ENCODE data around the gene TTC7B.

DNA sequence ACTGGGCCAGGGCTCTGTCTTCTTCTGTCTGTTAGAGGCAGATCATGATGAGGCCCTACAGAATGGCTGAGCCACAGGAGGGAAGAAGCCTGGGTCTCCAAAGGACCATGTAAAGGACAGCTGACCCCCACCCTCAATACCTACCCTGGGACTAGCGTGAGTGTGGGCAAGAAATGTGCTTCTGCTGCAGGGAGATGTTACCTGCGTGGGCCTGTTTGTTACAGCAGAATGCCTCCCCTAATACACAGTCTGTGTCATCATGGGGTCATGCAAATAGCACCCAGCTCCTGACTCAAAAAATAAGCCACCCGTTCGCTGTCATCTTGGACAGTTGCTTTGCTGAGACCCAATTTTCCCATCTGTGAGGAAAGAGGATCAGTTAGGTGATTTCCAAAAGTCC, 328.8 kb downstream of the TTC7B start:
- TF ChIP-seq, protein P1, sequence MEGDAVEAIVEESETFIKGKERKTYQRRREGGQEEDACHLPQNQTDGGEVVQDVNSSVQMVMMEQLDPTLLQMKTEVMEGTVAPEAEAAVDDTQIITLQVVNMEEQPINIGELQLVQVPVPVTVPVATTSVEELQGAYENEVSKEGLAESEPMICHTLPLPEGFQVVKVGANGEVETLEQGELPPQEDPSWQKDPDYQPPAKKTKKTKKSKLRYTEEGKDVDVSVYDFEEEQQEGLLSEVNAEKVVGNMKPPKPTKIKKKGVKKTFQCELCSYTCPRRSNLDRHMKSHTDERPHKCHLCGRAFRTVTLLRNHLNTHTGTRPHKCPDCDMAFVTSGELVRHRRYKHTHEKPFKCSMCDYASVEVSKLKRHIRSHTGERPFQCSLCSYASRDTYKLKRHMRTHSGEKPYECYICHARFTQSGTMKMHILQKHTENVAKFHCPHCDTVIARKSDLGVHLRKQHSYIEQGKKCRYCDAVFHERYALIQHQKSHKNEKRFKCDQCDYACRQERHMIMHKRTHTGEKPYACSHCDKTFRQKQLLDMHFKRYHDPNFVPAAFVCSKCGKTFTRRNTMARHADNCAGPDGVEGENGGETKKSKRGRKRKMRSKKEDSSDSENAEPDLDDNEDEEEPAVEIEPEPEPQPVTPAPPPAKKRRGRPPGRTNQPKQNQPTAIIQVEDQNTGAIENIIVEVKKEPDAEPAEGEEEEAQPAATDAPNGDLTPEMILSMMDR (conservative IDR thresholded peaks at IDR 0.05; ENCODE audit: low read depth in 2 of 2), result no peak
- no peak for TF ChIP-seq POLR2AphosphoS5 (IDR thresholded peaks at IDR 0.05; ENCODE audit: low read depth)

Data from GM23338 (cell line).